Endothelial cell of umbilical vein (primary cell): ENCODE data around the gene SLC13A5. TPM values are rescaled to one million over a fixed set of nuclear protein-coding genes. Genes with fewer than 3 reads are reported as not detected.

Experiments
- BruUV-seq: library from RNA; stranded (reverse); fragments of 400-500 nt; replicated peaks from 2 replicates; lab custom pipeline; 2021; lab: Mats Ljungman, UMichigan
- CTCF ChIA-PET: fragments of 300-600, 350-600 bp; sonication (Branson Sonifier 250); formaldehyde crosslinking; loops from one replicate; lab custom pipeline; 2021; ENCODE audit warnings: antibody characterized with exemption, inconsistent platforms; lab: Charles Lee
- POLR2A ChIA-PET: fragments of 300-600, 350-600 bp; sonication (Branson Sonifier 250); formaldehyde crosslinking; loops from one replicate; lab custom pipeline; 2021; ENCODE audit warnings: antibody characterized with exemption, inconsistent platforms; lab: Charles Lee
- DNase-seq: peaks from one replicate; pipeline ENCODE4 v3.0.0-alpha.2; 2011; ENCODE audit warnings: low read depth, low spot score
- FAIRE-seq: peaks from 2 replicates; lab custom pipeline; 2011; peaks lifted over from hg19 to GRCh38; lab: Jason Lieb, UNC
- H2AFZ ChIP-seq: 2 replicates; pipeline ENCODE4 v1.6.0; 2012; ENCODE audit warnings: low read depth, low read length, control low read depth, inconsistent platforms
- H3K27ac ChIP-seq: 2 replicates; pipeline ENCODE4 v1.5.1; 2011; ENCODE audit warnings: low read depth, mild to moderate bottlenecking, control low read depth, low read length, moderate library complexity; ENCODE audit not compliant: insufficient read depth
- H3K27me3 ChIP-seq, 2 experiments: 2 replicates each; pipeline versions ENCODE4 v1.6.0 to v1.6.1; 2011; ENCODE audit warnings: low read length in 2 of 2, mixed read lengths in 1 of 2; ENCODE audit not compliant: control insufficient read depth in 2 of 2, insufficient read depth in 2 of 2
- H3K36me3 ChIP-seq, 2 experiments: 2 replicates in 1 of 2; 3 replicates in 1 of 2; pipeline ENCODE4 v1.5.1; 2011; ENCODE audit warnings: low read length in 2 of 2, mild to moderate bottlenecking in 1 of 2, moderate library complexity in 1 of 2; ENCODE audit not compliant: control insufficient read depth in 2 of 2, insufficient read depth in 2 of 2; ENCODE audit errors: extremely low read depth in 1 of 2
- H3K4me1 ChIP-seq: 3 replicates; pipeline ENCODE4 v1.5.1; 2011; ENCODE audit warnings: mild to moderate bottlenecking, low read length; ENCODE audit not compliant: control insufficient read depth, insufficient read depth; ENCODE audit errors: extremely low read depth
- H3K4me2 ChIP-seq: 2 replicates; pipeline ENCODE4 v1.6.1; 2011; ENCODE audit warnings: low read length, control low read depth, mixed read lengths; ENCODE audit not compliant: insufficient read depth
- H3K4me3 ChIP-seq, 3 experiments: fragments of 200-600 bp in 1 of 3; sonication (generic), shearing (Covaris generic) in 1 of 3; replicated peaks in 1 of 3; 2 replicates each; pipeline ENCODE4 v1.5.1; 2011 to 2016; ENCODE audit warnings: control low read depth in 3 of 3, low read length in 3 of 3, mild to moderate bottlenecking in 2 of 3, inconsistent platforms in 1 of 3, low read depth in 1 of 3, moderate library complexity in 1 of 3; ENCODE audit not compliant: insufficient read depth in 1 of 3
- H3K79me2 ChIP-seq: 2 replicates; pipeline ENCODE4 v1.6.0; 2012; ENCODE audit warnings: low read length, inconsistent platforms; ENCODE audit not compliant: control insufficient read depth, insufficient read depth
- H3K9ac ChIP-seq: replicated peaks from 2 replicates; pipeline ENCODE3; 2011; ENCODE audit warnings: low read length, control low read depth; ENCODE audit not compliant: insufficient read depth; ENCODE audit errors: extremely low read depth
- H3K9me1 ChIP-seq: replicated peaks from 3 replicates; pipeline ENCODE4 v1.6.0; 2011; ENCODE audit warnings: mild to moderate bottlenecking, low read length; ENCODE audit not compliant: control insufficient read depth, insufficient read depth; ENCODE audit errors: extremely low read depth
- H3K9me3 ChIP-seq: replicated peaks from 2 replicates; pipeline ENCODE4 v1.5.1; 2012; ENCODE audit warnings: low read length, inconsistent platforms; ENCODE audit not compliant: control insufficient read depth, insufficient read depth
- H4K20me1 ChIP-seq: replicated peaks from 2 replicates; pipeline ENCODE3; 2011; ENCODE audit warnings: mild to moderate bottlenecking, low read length; ENCODE audit not compliant: control insufficient read depth, insufficient read depth; ENCODE audit errors: extremely low read depth
- EZH2 ChIP-seq: IDR thresholded peaks from 2 replicates; pipeline ENCODE4 v1.6.1; 2012; ENCODE audit warnings: borderline replicate concordance, low read depth, mild to moderate bottlenecking, moderate library complexity, low read length, inconsistent platforms; ENCODE audit not compliant: severe bottlenecking
- FOS ChIP-seq: IDR thresholded peaks from 2 replicates; pipeline ENCODE4 v1.6.1; 2011; ENCODE audit warnings: mild to moderate bottlenecking, low read length, moderate library complexity, borderline replicate concordance; ENCODE audit not compliant: insufficient read depth
- GATA2 ChIP-seq: IDR thresholded peaks from 2 replicates; pipeline ENCODE4 v1.7.0; 2011; ENCODE audit warnings: low read depth, mild to moderate bottlenecking, moderate library complexity, mixed read lengths, low read length; ENCODE audit not compliant: insufficient read length, insufficient read depth
- JUN ChIP-seq: IDR thresholded peaks from 2 replicates; pipeline ENCODE4 v1.6.1; 2011; ENCODE audit warnings: borderline replicate concordance, low read depth; ENCODE audit not compliant: insufficient read length, insufficient read depth
- MYC ChIP-seq: IDR thresholded peaks from one replicate; pipeline ENCODE4 v1.6.1; 2011; ENCODE audit warnings: mild to moderate bottlenecking, low read depth, low read length
- POLR2A ChIP-seq: IDR thresholded peaks from 2 replicates; pipeline ENCODE4 v1.6.1; 2012; ENCODE audit warnings: low read depth, mild to moderate bottlenecking, control low read depth, low read length
- POLR2AphosphoS5 ChIP-seq: IDR thresholded peaks from 2 replicates; pipeline ENCODE4 v1.6.1; 2012; ENCODE audit warnings: low read depth, mild to moderate bottlenecking, control low read depth, low read length, moderate library complexity; ENCODE audit not compliant: insufficient read depth
- dilution Hi-C: fragments of 300-500 bp; cut with MboI; formaldehyde crosslinking; loops from one replicate; pipeline ENCODE4 v1.15.0; 2019; ENCODE audit warnings: low sequenced_read_pairs; ENCODE audit not compliant: extremely low pct_ligation_motif_present
- intact Hi-C: fragments of 100-400 bp; cut with micrococcal nuclease; formaldehyde crosslinking; loops from one replicate; pipeline ENCODE4 v1.10.0; 2022
- polyA plus RNA-seq, 4 experiments: library from polyadenylated mRNA; depleted of rRNA in 3 of 4; stranded (reverse) in 3 of 4; unstranded in 1 of 4; fragments of >200 nt; gene quantifications; 2 replicates each; pipeline versions ENCODE4 v1.2.1 to v1.2.3, GENCODE V29; 2011 to 2012; ENCODE audit warnings: missing spikeins in 1 of 4
- total RNA-seq: library from RNA; stranded (reverse); gene quantifications from 2 replicates; pipeline ENCODE4 v1.2.3, GENCODE V29; 2021
- TF ChIP-seq, protein P1 (sequence below): IDR thresholded peaks from 2 replicates; pipeline ENCODE4 v1.6.1; 2011; ENCODE audit not compliant: insufficient read depth, insufficient read length
- TF ChIP-seq, protein P2 (sequence below), 2 donors: IDR thresholded peaks; 1 replicate in 1 of 2; 2 replicates in 1 of 2; pipeline ENCODE4 v1.5.1; 2011; ENCODE audit warnings: low read length in 2 of 2, mild to moderate bottlenecking in 2 of 2, moderate library complexity in 2 of 2, control low read depth in 1 of 2, inconsistent platforms in 1 of 2, low read depth in 1 of 2; ENCODE audit not compliant: insufficient read depth in 1 of 2; ENCODE audit errors: extremely low read depth in 1 of 2

The SLC13A5 gene
- total and polyA plus RNA-seq, 2 donors (not counting 3 experiments of a cell fraction or from before 2014, with no cell fraction given), result 0.03 TPM; not detected in 1

- no peaks in the 10 kb centered on the region for H3K4me1 ChIP-seq
- DNase-seq (no peak), FAIRE-seq (no peak)
- dilution Hi-C loops (no loop called here), intact Hi-C loops (no loop called here)
- no peaks in the 10 kb centered on the region for H3K36me3 ChIP-seq
- no peak overlapping the region for H3K4me2 ChIP-seq
- peaks cover 0 to 2% of the 10 kb centered on the region in 2 experiments for H3K27me3 ChIP-seq
- H3K9me1 ChIP-seq, result no peaks in the 10 kb centered on the region
- POLR2A ChIA-PET, result no interaction called here
- H4K20me1 ChIP-seq, result no peaks in the 10 kb centered on the region
- H3K9ac ChIP-seq, result no peak overlapping the region
- H3K4me3 ChIP-seq, result no peak overlapping the region
- H2AFZ ChIP-seq, result no peak overlapping the region
- H3K9me3 ChIP-seq, result no peaks in the 10 kb centered on the region
- no peak overlapping the region for H3K27ac ChIP-seq
- no peaks in the 10 kb centered on the region for H3K79me2 ChIP-seq
- no TSS peak for BruUV-seq
- TF ChIP-seq, protein P1, sequence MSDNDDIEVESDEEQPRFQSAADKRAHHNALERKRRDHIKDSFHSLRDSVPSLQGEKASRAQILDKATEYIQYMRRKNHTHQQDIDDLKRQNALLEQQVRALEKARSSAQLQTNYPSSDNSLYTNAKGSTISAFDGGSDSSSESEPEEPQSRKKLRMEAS, result no peak
- CTCF ChIA-PET, result interaction anchor here (0.6 to 3.3 kb wide), 2 partner anchors 239 to 333 kb away, joined by 3 to 9 read pairs; no protein-coding TSS in a partner anchor
These were observed 41.7 kb downstream of the SLC13A5 start for GRCh38 chr17:6671431-6671830.

DNA sequence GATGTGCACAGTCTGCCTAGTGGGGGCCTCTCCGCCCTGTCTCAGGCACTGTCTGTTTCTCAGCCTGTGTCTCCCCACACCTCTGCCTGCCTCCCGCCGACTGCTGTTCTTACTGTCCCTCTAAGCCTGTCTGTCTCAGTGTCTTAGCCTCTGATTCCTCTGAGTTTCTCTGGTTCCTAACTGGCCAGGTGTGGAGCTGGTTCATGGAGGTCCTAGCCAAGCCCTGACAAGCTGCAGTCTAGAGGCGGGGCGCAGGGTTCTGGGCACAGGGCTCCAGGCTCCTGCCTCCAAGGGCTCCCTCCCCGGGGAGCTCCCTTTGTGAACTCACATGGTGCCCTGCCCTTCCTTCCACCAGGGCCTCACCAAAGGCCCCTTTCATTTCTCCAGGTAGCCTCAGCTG, 42.2 kb downstream of the SLC13A5 start:
- Histone ChIP-seq H3K27ac (no peak overlapping the region), H3K27me3 (peaks cover 0 to 2% of the 10 kb centered on the region in 2 experiments), H3K36me3 (no peaks in the 10 kb centered on the region), H4K20me1 (no peaks in the 10 kb centered on the region), H3K9me3 (no peaks in the 10 kb centered on the region), H3K4me2 (no peak overlapping the region), H3K79me2 (no peaks in the 10 kb centered on the region), H2AFZ (no peak overlapping the region), H3K4me1 (no peaks in the 10 kb centered on the region), H3K9ac (no peak overlapping the region), H3K9me1 (no peaks in the 10 kb centered on the region), H3K4me3 (no peak overlapping the region)
- CTCF ChIA-PET, result interaction anchor here (0.6 to 3.3 kb wide), 2 partner anchors 240 to 333 kb away, joined by 3 to 9 read pairs; no protein-coding TSS in a partner anchor
- no TSS peak for BruUV-seq
- intact Hi-C loops (no loop called here), dilution Hi-C loops (no loop called here)
- TF ChIP-seq FOS (no peak), GATA2 (no peak), POLR2A (no peak), JUN (no peak), POLR2AphosphoS5 (no peak), EZH2 (no peak), MYC (no peak)
- TF ChIP-seq, protein P2, sequence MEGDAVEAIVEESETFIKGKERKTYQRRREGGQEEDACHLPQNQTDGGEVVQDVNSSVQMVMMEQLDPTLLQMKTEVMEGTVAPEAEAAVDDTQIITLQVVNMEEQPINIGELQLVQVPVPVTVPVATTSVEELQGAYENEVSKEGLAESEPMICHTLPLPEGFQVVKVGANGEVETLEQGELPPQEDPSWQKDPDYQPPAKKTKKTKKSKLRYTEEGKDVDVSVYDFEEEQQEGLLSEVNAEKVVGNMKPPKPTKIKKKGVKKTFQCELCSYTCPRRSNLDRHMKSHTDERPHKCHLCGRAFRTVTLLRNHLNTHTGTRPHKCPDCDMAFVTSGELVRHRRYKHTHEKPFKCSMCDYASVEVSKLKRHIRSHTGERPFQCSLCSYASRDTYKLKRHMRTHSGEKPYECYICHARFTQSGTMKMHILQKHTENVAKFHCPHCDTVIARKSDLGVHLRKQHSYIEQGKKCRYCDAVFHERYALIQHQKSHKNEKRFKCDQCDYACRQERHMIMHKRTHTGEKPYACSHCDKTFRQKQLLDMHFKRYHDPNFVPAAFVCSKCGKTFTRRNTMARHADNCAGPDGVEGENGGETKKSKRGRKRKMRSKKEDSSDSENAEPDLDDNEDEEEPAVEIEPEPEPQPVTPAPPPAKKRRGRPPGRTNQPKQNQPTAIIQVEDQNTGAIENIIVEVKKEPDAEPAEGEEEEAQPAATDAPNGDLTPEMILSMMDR (IDR thresholded peaks at IDR 0.05; ENCODE audit: extremely low read depth in 1 of 2, insufficient read depth in 1 of 2, low read depth in 1 of 2, low read length in 2 of 2), result no peak
- TF ChIP-seq, protein P1, result no peak
- no peak for FAIRE-seq
- DNase-seq, result no peak
- POLR2A ChIA-PET, result no interaction called here
